Neuron (in vitro differentiated cells): ENCODE measurements around the gene OR6A2.
"Not testable (repeated sequence)": the region's sequence is repeated elsewhere in the genome, so short reads cannot be mapped to it uniquely, and the experiment has no call there.

Source experiments
- H2AFZ ChIP-seq: one replicate; pipeline ENCODE4 v1.6.1; 2013; ENCODE audit warnings: low read depth, mild to moderate bottlenecking, inconsistent platforms, low read length, moderate library complexity
- H3K27me3 ChIP-seq: one replicate; pipeline ENCODE4 v1.6.1; 2013; ENCODE audit warnings: low read length; ENCODE audit not compliant: insufficient read depth
- H3K36me3 ChIP-seq: one replicate; pipeline ENCODE4 v1.6.1; 2013; ENCODE audit warnings: low read length; ENCODE audit not compliant: insufficient read depth
- H3K4me1 ChIP-seq: one replicate; pipeline ENCODE4 v1.6.1; 2013; ENCODE audit warnings: low read length; ENCODE audit not compliant: insufficient read depth
- H3K4me3 ChIP-seq: 2 replicates; pipeline ENCODE4 v1.5.1; 2013; ENCODE audit warnings: mild to moderate bottlenecking, low read length, moderate library complexity
- H3K9me3 ChIP-seq: one replicate; pipeline ENCODE4 v1.6.1; 2013; ENCODE audit warnings: low read length

Gene OR6A2

GRCh38 chr11:6812390-6813005 is 13.0 kb upstream of the OR6A2 start:
- Histone ChIP-seq H3K27me3 (no peaks in the 10 kb centered on the region), H3K9me3 (no peaks in the 10 kb centered on the region), H3K36me3 (no peaks in the 10 kb centered on the region), H3K4me3 (no peak overlapping the region), H3K4me1 (no peaks in the 10 kb centered on the region), H2AFZ (no peak overlapping the region)

GRCh38 chr11:6801075-6801474 is 1.6 kb upstream of the OR6A2 start:
- not testable (repeated sequence) for H3K9me3 ChIP-seq, H3K27me3 ChIP-seq, H2AFZ ChIP-seq, H3K4me3 ChIP-seq, H3K36me3 ChIP-seq, H3K4me1 ChIP-seq

GRCh38 chr11:6794639-6795038 is 4.8 kb downstream of the OR6A2 start:
- Histone ChIP-seq H2AFZ (no peak overlapping the region), H3K4me1 (no peaks in the 10 kb centered on the region)

GRCh38 chr11:6790546-6790945 is 8.9 kb downstream of the OR6A2 start:
- no peaks in the 10 kb centered on the region for H3K36me3 ChIP-seq

More at GRCh38 chr11:6794639-6795038, 4.8 kb downstream of the OR6A2 start:
- H3K4me3 ChIP-seq, result no peak overlapping the region
- H3K36me3 ChIP-seq, result no peaks in the 10 kb centered on the region
- H3K9me3 ChIP-seq, result no peaks in the 10 kb centered on the region
- H3K27me3 ChIP-seq, result no peaks in the 10 kb centered on the region

GRCh38 chr11:6782720-6783119 is 16.8 kb downstream of the OR6A2 start, which contains the start of gene OR2AG1:
OR2AG1 (plus strand) TSS chr11:6783020; CDS start chr11:6785038, 2,018 bp downstream.
- Histone ChIP-seq H3K4me1 (no peaks in the 10 kb centered on the region), H3K36me3 (no peaks in the 10 kb centered on the region)

More at GRCh38 chr11:6790546-6790945, 8.9 kb downstream of the OR6A2 start:
- Histone ChIP-seq H3K4me3 (no peak overlapping the region), H2AFZ (no peak overlapping the region), H3K4me1 (no peaks in the 10 kb centered on the region), H3K9me3 (no peaks in the 10 kb centered on the region), H3K27me3 (no peaks in the 10 kb centered on the region)

GRCh38 chr11:6780829-6781228 is 18.7 kb downstream of the OR6A2 start:
- Histone ChIP-seq H3K4me1 (no peaks in the 10 kb centered on the region), H3K4me3 (no peak overlapping the region), H2AFZ (no peak overlapping the region), H3K27me3 (no peaks in the 10 kb centered on the region), H3K36me3 (no peaks in the 10 kb centered on the region), H3K9me3 (no peaks in the 10 kb centered on the region)

More at GRCh38 chr11:6782720-6783119, 16.8 kb downstream of the OR6A2 start, which contains the start of gene OR2AG1:
- no peak within 1 kb of the TSS for H3K4me3 ChIP-seq
- no peak within 1 kb of the TSS for H2AFZ ChIP-seq
- no peaks in the 10 kb centered on the region for H3K27me3 ChIP-seq
- H3K9me3 ChIP-seq, result no peaks in the 10 kb centered on the region

- Histone ChIP-seq H3K4me3 (no peak overlapping the region), H3K4me1 (no peaks in the 10 kb centered on the region), H3K36me3 (no peaks in the 10 kb centered on the region), H3K9me3 (no peaks in the 10 kb centered on the region), H3K27me3 (no peaks in the 10 kb centered on the region), H2AFZ (no peak overlapping the region)
Measured at GRCh38 chr11:6778518-6778917, 21.0 kb downstream of the OR6A2 start.

- no peaks in the 10 kb centered on the region for H3K27me3 ChIP-seq
- H3K36me3 ChIP-seq, result no peaks in the 10 kb centered on the region
- no peak within 1 kb of the TSS for H2AFZ ChIP-seq
- no peak within 1 kb of the TSS for H3K4me3 ChIP-seq
- H3K9me3 ChIP-seq, result no peaks in the 10 kb centered on the region
- H3K4me1 ChIP-seq, result no peaks in the 10 kb centered on the region
Measured at GRCh38 chr11:6771926-6772893, 27.3 kb downstream of the OR6A2 start, which contains the start of gene OR2AG2. OR2AG2 (minus strand) TSS chr11:6771976; CDS start chr11:6768957, 3,019 bp downstream.

GRCh38 chr11:6757373-6757967 is 42.0 kb downstream of the OR6A2 start:
- no peak overlapping the region for H2AFZ ChIP-seq
- H3K9me3 ChIP-seq, result no peaks in the 10 kb centered on the region
- no peaks in the 10 kb centered on the region for H3K4me1 ChIP-seq
- no peak overlapping the region for H3K4me3 ChIP-seq
- H3K36me3 ChIP-seq, result no peaks in the 10 kb centered on the region
- no peaks in the 10 kb centered on the region for H3K27me3 ChIP-seq

- H3K27me3 ChIP-seq, result no peaks in the 10 kb centered on the region
- H3K36me3 ChIP-seq, result no peaks in the 10 kb centered on the region
- no peak overlapping the region for H3K4me3 ChIP-seq
- H2AFZ ChIP-seq, result no peak overlapping the region
- H3K4me1 ChIP-seq, result no peaks in the 10 kb centered on the region
- no peaks in the 10 kb centered on the region for H3K9me3 ChIP-seq
Measured at GRCh38 chr11:6755953-6756347, 43.5 kb downstream of the OR6A2 start.

- H3K27me3 ChIP-seq, result no peaks in the 10 kb centered on the region
- H3K9me3 ChIP-seq, result no peaks in the 10 kb centered on the region
- H3K36me3 ChIP-seq, result no peaks in the 10 kb centered on the region
- H3K4me3 ChIP-seq, result no peak overlapping the region
- H3K4me1 ChIP-seq, result no peaks in the 10 kb centered on the region
- no peak overlapping the region for H2AFZ ChIP-seq
Measured at GRCh38 chr11:6755303-6755952, 44.1 kb downstream of the OR6A2 start.

GRCh38 chr11:6747097-6747668 is 52.3 kb downstream of the OR6A2 start:
- no peaks in the 10 kb centered on the region for H3K4me1 ChIP-seq

More at GRCh38 chr11:6747097-6747668, 52.3 kb downstream of the OR6A2 start:
- H2AFZ ChIP-seq, result no peak overlapping the region
- H3K36me3 ChIP-seq, result no peaks in the 10 kb centered on the region
- no peaks in the 10 kb centered on the region for H3K27me3 ChIP-seq
- H3K4me3 ChIP-seq, result no peak overlapping the region
- no peaks in the 10 kb centered on the region for H3K9me3 ChIP-seq
